Activated CD8-positive, alpha-beta memory T cell treated with anti-CD3 and anti-CD28 coated beads, Interleukin-2, amount 50 U/mL, for 4 hours (primary cell): ENCODE data around the gene NOA1.

ENCODE experiments used
- DNase-seq: peaks from one replicate; pipeline ENCODE4 v3.0.0-alpha.2; 2020

Gene NOA1

DNA sequence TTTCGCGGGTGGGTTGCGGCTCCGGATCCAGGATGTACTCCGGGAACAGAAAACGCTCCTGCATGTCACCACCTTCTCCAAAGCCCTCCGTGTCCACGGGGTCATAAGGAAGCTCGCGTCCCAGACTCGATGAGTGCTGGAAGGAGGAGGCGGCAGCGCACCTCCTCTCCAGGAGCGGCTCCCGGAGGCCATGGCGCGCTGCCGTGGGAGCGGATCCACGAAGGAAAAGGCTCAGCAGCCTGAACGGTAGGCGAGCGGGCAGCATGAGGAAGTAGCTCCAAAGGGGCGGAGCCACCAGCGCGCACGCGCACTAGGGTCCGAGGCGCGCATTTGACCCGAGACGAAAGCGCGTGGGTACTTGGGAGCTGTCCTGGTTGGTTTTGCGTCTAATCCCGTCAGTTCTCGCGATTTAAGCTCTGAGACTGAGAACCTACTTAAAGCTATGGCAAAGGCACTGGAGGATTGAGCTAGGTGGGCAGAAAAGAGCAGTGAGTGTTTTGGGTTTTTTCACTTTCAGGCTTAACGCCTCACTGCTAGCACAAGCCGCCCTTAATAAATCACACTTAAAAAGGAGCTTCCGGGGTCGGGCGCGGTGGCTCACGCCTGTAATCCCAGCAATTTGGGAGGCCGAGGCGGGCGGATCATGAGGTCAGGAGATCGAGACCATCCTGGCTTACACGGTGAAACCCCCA is at the start of gene NOA1:
Gene NOA1 (minus strand): TSS at position 286 of the 692 bp plus-strand sequence. CDS start 21 bp downstream, at position 265.
- DNase-seq = peak; percentile 98

DNA sequence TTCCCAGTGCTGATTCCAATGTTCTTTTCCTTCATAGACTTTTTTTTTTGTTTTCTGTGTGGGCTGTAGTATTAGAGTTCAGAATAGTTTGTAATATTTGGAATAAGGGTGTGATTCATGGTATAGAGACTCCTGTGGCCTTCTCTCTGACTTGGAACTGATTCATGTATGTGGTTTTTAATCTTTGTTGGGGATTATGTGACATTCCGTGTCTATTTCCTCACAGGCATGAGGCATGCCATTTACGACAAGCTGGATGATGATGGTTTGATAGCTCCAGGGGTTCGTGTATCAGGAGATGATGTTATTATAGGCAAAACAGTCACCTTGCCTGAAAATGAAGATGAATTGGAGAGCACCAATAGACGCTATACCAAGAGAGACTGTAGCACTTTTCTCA is 45.7 kb upstream of the NOA1 start:
- no peak for DNase-seq

GRCh38 chr4:57020467-57021101 is 43.2 kb upstream of the NOA1 start:
- DNase-seq = no peak

DNA sequence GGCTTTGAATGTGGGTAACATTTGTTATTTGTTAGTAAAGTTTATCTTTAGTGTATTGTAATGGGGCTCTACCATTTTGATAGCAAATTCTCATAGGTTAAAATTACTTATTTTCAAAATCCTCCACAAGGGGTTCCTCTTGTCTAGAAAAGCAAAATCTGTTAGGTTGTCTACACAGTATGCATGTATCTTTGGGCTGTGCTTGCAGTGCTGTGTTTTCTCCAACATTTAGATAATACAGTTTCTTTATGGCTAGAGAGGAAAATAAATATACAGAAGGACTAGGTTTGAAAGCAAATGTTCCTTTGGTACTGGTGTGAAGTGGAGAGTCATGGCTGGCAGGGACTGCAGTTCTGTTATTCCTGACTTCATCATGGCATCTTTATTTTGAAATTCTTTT is 41.6 kb upstream of the NOA1 start:
- DNase-seq = no peak

GRCh38 chr4:57013543-57014120 is 36.2 kb upstream of the NOA1 start:
- DNase-seq = no peak

DNA sequence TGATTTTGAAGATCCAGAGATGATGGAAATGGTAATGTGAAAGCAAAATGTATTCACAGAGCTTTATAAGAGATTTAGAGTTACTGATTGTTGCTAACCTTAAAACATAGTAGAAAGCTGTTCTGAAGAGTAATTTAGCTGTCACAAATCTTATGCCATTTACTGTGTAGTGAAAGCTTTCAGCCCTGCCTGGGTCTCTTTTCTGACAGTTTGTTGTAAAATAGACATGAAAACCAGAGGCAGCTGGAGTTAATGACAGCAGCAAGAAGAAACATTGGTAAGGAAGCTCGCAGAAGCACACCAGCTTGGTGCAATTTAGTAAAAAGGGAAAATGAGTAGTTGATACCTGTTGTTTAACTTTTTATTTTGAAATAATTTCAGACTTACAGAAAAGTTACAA is 22.3 kb upstream of the NOA1 start:
- no peak for DNase-seq

GRCh38 chr4:56995525-56995924 is 18.1 kb upstream of the NOA1 start:
- DNase-seq = no peak

- no peak for DNase-seq
Observed at GRCh38 chr4:56990109-56990905, 12.9 kb upstream of the NOA1 start.

- no peak for DNase-seq
Observed at GRCh38 chr4:56986952-56987351, 9.5 kb upstream of the NOA1 start.

- DNase-seq = no peak
Observed at GRCh38 chr4:56986192-56986591, 8.8 kb upstream of the NOA1 start.

DNA sequence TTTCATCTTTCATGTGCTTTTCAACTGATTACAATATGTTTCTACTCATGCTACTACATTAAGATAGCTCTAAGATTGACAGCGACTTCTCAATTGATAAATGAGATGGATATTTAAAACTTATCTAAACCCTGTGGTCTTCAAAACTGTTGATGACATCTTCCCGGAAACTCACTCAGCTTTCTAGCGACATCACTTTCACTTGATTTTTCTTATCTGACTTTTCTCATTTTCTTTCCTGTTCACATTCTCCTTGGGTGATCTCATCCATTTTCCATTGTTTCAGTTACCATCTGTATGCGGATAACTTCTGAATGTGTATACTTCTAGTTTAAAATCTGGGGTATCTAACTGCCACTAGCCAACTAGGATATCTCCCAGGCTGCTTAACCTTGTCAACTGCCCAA is 4.4 kb upstream of the NOA1 start:
- DNase-seq = no peak

DNA sequence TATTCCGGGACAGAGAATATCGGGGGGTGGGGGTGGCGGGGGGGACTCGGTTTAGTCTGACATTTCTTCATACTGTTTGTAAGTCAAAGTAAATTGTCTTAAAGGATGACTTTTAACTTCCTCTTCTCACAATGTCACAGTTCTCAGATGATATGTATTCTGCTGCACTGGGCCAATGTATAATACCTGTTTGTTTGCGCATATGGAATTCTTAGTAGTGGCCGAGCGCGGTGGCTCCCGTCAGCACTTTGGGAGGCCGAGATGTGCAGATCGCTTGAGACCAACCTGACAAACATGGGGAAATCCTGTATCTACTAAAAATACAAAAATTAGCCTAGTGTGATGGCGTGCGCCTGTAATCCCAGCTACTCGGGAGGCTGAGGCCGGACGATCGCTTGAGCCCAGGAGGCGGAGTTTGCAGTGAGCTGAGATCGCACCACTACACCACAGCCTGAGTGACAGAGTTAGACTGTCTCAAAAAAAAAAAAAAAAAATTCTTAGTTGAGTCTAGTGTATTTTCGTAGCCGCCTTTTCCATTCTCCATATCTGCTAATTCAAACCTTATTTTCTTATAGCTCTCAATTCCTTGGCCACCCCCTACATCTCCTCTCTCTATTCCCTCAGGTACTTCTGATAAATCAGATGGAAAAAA is 2.1 kb upstream of the NOA1 start:
- DNase-seq = no peak

DNA sequence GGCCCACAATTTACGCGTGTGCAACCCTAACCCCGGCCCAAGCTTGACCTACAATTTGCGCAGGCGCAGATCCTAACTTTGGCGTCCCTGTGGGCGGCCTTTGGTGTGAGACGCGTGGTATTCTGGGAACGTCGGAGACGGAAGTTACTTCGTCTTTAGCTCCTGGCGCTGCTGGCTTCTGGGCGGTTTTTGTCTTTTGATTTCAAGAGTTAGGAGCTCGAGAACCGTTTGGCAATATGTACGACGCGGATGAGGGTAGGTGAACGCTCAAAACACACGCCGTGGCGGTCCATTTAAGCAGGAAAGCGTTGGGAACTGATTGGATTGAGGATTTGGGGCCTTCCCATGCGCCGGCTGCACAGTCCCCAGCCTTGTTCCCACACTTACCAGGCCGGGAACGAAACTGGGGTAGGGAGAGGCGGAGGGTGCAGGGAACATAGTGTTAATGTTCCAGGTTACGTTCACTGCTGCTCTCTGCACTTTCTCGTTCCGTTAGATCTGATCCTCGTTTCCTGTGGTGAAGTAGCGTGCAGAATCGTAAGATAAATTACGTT is 1.4 kb upstream of the NOA1 start, which contains the start of gene POLR2B:
Gene POLR2B (plus strand): TSS at position 147 of the 554 bp plus-strand sequence. CDS start 90 bp downstream, at position 237.
- DNase-seq = peak; percentile 81

DNA sequence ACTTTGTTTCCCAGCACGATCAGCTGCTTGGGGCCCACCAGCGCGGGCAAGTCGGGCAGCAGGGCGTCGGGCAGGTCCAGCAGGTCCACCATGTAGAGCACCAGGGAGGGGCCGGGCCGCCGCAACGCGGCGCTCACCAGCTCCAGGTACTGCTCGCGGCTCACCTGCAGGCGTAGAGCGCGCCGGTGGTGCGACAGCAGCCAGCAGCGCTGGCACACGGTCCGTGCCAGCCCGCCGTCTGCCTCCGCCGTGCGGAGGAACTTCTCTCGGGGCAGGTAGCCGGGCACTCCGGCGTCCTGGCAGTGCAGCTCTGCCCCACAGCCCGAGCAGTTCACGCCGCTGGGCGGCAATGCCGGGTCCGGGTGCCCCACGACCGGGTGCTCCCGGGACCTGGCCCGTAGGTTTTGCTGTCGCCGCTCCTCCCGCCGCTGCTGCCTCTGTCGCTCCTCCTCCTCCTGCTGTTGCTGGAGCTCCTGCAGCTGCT is 527 bp downstream of the NOA1 start:
- DNase-seq = peak; percentile 49

- no peak for DNase-seq
Observed at GRCh38 chr4:56976283-56976836, 1.0 kb downstream of the NOA1 start.

GRCh38 chr4:56973336-56973735 is 4.1 kb downstream of the NOA1 start:
- no peak for DNase-seq

- DNase-seq = no peak
Observed at GRCh38 chr4:56972809-56973208, 4.6 kb downstream of the NOA1 start.

GRCh38 chr4:56972389-56972788 is 5.0 kb downstream of the NOA1 start:
- no peak for DNase-seq

DNA sequence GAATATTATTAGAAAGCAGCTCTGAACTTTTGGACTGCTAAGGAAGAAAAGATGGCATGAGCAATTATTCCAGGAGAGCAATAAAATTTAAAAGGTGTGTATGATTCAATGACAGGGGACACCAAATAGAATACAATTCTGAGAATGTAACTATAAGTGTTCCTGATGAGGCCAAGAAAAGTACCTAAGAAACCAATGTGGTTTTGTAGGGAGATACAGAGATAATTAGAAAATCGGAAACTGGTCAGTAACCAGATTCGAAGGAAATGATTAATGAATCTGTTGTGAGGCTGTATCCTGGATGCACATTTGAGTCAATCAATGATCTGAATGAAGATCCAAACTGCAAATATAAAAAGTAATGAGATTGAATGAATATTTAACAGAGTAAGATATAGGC is 6.0 kb downstream of the NOA1 start:
- DNase-seq = no peak

DNA sequence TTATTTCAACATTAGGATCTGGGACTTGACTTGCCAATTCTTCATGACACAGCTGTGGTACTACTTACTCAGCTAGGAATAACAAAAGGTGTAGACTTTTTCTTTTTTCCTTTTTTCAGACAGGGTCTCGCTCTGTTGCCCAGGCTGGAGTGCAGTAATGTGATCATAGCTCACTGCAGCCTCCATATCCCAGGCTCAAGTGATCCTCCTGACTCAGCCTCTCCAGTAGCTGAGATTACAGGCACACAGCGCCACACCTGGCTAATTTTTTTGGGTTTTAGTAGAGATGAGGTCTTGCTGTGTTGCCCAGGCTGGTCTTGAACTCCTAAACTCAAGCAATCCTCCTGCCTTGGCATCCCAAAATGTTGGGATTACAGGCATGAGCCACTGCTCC is 16.3 kb downstream of the NOA1 start:
- DNase-seq = no peak

DNA sequence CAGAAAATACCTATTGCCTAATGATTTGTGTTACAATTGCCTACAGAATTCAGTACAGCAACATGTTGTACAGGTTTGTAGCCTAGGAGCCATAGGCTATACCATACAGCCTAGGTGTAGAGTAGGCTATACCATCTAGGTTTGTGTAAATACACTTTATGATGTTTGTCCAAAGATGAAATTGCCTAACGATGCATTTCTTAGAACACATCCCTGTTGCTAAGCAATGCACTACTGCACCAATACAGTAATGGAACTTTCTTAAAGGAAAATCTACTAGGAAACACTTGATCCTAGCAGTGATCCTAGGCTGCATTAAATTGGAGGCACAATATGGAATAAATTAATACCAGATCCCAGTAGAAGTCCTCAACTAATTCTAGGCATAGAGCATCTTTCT is 18.3 kb downstream of the NOA1 start:
- no peak for DNase-seq

DNA sequence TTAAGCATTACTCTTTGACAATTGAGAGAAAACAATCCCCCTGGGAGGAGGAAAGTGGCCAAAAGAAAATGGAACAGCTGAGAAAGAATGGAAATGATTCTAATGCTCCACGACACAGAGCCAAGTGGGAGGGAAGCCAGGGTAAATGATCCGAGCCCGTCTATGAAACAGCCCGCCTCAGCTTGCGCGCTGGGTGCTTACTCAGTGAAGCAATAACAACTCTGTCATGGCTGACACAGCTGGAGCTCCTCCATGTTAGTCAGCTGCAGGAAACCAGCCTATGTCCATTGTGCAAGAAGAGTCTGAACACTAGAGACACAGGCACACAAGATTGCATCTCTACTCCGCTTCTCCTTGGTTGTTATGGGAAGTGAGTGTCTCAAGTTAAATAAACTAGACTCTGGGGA is 19.3 kb downstream of the NOA1 start:
- DNase-seq = no peak
